Activated T-helper 17 cell treated with anti-CD3 and anti-CD28 coated beads, Interleukin-2, amount 50 U/mL, for 72 hours (primary cell): ENCODE measurements around the gene CIROP. TPM values are rescaled to one million over a fixed set of nuclear protein-coding genes. Genes with fewer than 3 reads are reported as not detected.

Experiments used
- ATAC-seq: fragments of 150-1000 bp; cut with Tn5 transposase; replicated peaks from 2 replicates; pipeline ENCODE4 v1.10.0; 2021; ENCODE audit warnings: mild to moderate bottlenecking, moderate library complexity
- H3K27ac Mint-ChIP-seq: one replicate; pipeline ENCODE4 v1.8.0; 2022; ENCODE audit warnings: mixed read lengths
- H3K27me3 Mint-ChIP-seq: one replicate; pipeline ENCODE4 v1.8.0; 2022; ENCODE audit warnings: mixed read lengths
- H3K36me3 Mint-ChIP-seq: one replicate; pipeline ENCODE4 v1.8.0; 2022; ENCODE audit warnings: low read depth, mild to moderate bottlenecking, mixed read lengths
- H3K4me1 Mint-ChIP-seq: one replicate; pipeline ENCODE4 v1.8.0; 2022; ENCODE audit warnings: mixed read lengths
- H3K4me3 Mint-ChIP-seq: one replicate; pipeline ENCODE4 v1.8.0; 2022; ENCODE audit warnings: mild to moderate bottlenecking, mixed read lengths
- H3K9me3 Mint-ChIP-seq: one replicate; pipeline ENCODE4 v1.8.0; 2022; ENCODE audit warnings: mixed read lengths
- total RNA-seq, 2 donors: library from RNA; stranded (reverse); gene quantifications; one replicate each; pipeline ENCODE4 v1.2.3, GENCODE V29; 2022

The CIROP gene
- total RNA-seq, 2 donors from 2014 or later = not detected

DNA sequence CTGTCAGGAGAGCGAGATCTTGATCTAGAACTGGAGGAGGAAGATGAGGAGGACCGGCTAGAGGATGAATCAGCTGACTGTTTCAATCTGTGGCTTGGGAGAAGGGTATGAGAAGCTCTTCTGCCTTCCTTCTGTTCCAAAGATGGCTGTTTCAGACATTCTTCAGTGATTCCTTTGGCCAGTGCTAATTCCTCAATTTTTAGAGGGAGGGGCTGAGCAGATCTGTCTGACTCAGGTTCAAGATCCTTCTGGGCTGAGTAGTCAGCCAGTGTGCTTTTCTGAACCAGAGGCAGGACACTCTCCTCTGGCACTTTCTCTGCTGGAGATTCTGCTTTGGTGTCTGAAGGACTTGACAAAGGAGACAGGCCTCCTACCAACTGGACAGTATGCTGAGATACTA, 25.1 kb downstream of the CIROP start:
- H3K27me3 Mint-ChIP-seq = no peaks in the 10 kb centered on the region
- peak overlapping the region; percentile 2 for H3K27ac Mint-ChIP-seq
- H3K9me3 Mint-ChIP-seq = no peaks in the 10 kb centered on the region
- no peaks in the 10 kb centered on the region for H3K4me1 Mint-ChIP-seq
- peaks cover 97% of the 10 kb centered on the region for H3K36me3 Mint-ChIP-seq
- ATAC-seq = no peak
- H3K4me3 Mint-ChIP-seq = no peak overlapping the region

DNA sequence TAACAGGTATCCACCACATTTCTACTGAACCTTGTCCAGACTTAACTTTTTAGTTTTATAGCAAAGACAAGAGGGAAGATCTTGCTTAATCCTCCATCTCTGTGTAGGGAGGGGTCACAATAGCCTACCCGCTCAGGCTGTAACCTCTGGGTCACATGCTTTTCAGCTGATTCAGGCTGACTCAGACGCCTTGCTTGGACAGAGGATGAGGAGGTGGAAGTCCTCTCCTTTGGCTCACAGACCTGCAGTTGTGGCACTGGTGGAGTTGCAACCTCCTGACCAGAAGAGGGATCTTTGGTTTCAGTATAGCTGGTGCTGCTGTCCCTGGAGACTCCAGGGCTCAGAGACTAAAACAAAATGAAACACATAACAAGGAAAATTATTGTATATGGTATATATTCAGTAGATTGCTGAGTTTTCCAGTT, 26.1 kb downstream of the CIROP start:
- peak; percentile 70 for ATAC-seq
- Mint-ChIP-seq H3K9me3 (no peaks in the 10 kb centered on the region), H3K27me3 (no peaks in the 10 kb centered on the region), H3K4me1 (no peaks in the 10 kb centered on the region), H3K27ac (peak overlapping the region; percentile 2), H3K4me3 (no peak overlapping the region), H3K36me3 (peaks cover 97% of the 10 kb centered on the region)

DNA sequence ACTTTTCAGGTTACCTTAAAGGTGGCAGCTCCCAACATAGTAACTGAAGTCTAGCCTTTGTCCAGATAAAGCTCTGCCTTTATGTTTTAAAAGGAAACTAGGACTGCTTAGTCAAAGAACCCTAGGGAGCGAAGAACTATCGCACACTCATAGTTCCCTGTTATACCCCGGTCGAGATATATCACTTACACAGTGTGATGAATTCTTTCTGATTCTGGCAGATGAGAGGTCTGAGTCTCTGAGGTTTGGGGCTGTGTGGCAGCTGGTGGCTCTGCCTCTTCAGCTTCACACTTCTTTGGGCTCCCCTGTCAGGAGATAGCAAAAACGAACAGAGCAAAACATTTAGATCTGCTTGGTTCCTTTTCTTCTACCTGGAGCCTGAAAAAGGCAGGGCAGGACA, 26.8 kb downstream of the CIROP start:
- ATAC-seq = no peak
- H3K4me3 Mint-ChIP-seq = no peak overlapping the region
- no peaks in the 10 kb centered on the region for H3K4me1 Mint-ChIP-seq
- H3K27me3 Mint-ChIP-seq = no peaks in the 10 kb centered on the region
- H3K27ac Mint-ChIP-seq = peak overlapping the region; percentile 8
- peaks cover 97% of the 10 kb centered on the region for H3K36me3 Mint-ChIP-seq
- H3K9me3 Mint-ChIP-seq = no peaks in the 10 kb centered on the region

DNA sequence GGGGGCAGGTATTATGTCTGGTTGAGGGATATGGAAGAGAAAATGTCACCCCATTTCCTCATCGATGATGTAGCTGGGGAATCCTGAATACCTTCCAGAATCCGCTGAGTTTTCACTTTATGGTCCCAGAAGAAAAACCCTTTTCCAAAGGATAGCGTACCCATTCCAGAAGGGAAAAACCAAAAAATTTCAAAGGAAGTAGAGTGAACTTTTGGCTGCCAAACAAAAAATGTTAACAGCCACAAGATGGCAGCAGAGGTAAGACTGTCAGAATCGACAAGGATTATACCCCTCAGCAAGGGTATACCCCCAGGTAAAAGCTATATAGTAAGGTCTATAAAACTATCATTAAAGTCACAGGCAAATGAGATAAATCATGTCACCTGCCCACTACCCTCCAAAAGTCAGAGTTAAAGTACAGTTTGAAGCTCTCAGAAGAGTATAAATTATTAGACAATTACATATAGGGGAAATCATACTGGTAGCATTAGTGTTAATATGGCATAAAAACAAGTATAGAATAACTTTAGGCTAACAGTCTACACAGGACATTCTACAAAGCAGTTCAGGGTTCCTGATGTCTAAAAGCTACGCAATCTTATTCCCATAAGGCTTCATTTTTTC, 27.9 kb downstream of the CIROP start:
- peaks cover 100% of the 10 kb centered on the region for H3K36me3 Mint-ChIP-seq
- peaks cover 4% of the 10 kb centered on the region for H3K4me1 Mint-ChIP-seq
- H3K27me3 Mint-ChIP-seq = no peaks in the 10 kb centered on the region
- peak overlapping the region; percentile 17 for H3K27ac Mint-ChIP-seq
- ATAC-seq = peak; percentile 45
- H3K9me3 Mint-ChIP-seq = no peaks in the 10 kb centered on the region
- no peak overlapping the region for H3K4me3 Mint-ChIP-seq

DNA sequence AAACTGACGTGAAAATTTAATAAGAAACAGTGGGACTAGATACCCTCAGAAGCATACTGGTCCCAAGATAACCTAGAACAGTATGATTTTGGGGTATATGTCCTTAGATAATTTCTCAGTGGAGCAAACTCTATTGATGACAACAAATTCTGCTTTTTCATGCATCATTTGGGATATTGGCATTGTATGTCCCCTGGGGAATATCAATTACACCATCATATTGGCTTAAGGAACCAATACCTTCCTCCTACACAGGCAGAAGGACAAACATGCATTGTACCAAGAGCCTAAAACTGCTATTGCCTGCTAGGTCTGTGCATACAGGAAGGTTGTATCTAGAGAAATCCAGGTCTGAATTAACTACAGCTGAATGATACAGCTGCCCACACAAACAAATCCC, 29.9 kb downstream of the CIROP start:
- Mint-ChIP-seq H3K27ac (no peak overlapping the region), H3K4me1 (peaks cover 18% of the 10 kb centered on the region), H3K4me3 (no peak overlapping the region), H3K9me3 (no peaks in the 10 kb centered on the region), H3K27me3 (no peaks in the 10 kb centered on the region), H3K36me3 (peaks cover 100% of the 10 kb centered on the region)
- no peak for ATAC-seq

DNA sequence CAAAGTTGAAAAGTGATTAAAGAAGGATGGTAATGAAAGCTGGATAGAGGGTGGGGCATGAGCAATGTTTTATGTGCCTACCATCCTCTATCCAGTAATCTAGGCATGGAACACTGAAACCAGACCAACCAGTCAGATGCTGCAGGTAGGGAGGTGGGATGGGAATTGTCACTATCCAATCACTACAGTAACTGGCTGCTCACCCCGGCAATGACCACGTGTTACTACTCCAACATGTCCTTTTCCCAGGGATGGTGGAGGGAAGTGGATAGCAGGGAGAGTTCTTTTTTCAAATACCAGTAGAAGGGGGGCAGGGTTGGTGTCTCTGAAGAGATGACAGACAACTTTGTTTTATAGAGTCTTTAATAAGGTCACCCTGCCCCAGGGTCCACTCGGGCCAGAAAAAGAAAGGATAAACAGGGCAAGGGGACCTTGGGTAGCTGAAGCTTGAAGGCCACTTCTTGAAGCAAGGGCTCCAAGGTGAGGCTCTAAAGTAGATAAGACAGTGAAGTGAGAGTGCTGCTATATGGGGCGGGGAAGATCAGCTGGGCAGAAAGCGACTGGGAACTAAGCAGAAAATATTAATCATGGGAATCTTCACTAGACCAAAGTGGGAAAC, 32.8 kb downstream of the CIROP start:
- peak overlapping the region; percentile 92 for H3K4me3 Mint-ChIP-seq
- no peaks in the 10 kb centered on the region for H3K27me3 Mint-ChIP-seq
- H3K9me3 Mint-ChIP-seq = no peaks in the 10 kb centered on the region
- H3K27ac Mint-ChIP-seq = peak overlapping the region; percentile 97
- ATAC-seq = peak; percentile 1
- peaks cover 27% of the 10 kb centered on the region for H3K4me1 Mint-ChIP-seq
- peaks cover 100% of the 10 kb centered on the region for H3K36me3 Mint-ChIP-seq

DNA sequence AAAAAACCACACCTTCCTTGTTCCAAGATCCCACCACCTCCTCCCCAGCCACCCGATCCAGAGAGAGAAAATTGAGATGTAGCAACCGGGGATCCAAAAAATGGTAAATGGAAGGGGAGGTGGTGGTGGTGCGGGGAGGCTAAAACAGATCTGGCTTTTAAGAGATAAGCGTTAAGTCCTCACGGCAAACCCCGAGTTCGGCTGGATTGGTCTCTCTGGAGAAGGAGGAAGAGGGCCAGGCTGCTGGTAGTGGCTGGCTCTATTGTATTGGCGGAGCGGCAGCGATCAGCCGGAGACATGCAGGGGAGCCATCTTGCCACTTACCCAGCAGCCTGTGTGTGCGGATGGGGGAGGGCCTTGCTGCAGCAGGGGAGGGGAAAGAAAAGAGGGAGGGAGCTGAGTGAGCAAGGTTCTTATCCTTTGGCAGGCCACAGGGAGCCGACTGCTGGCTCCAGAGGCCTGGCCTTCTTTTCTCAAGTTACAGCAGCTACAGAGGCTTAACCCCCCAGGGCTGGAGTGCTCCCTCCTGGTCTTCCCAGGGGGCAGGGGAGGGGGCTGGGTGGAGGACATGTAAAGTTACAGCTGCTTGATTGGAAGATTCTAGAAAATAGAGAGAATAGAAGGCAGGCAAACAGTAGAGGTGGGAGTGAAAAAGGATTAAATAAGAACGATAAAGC, 33.4 kb downstream of the CIROP start:
- H3K27ac Mint-ChIP-seq = peak overlapping the region; percentile 97
- peak overlapping the region; percentile 92 for H3K4me3 Mint-ChIP-seq
- no peaks in the 10 kb centered on the region for H3K9me3 Mint-ChIP-seq
- peaks cover 100% of the 10 kb centered on the region for H3K36me3 Mint-ChIP-seq
- H3K27me3 Mint-ChIP-seq = no peaks in the 10 kb centered on the region
- ATAC-seq = peak; percentile 98
- H3K4me1 Mint-ChIP-seq = peaks cover 27% of the 10 kb centered on the region

DNA sequence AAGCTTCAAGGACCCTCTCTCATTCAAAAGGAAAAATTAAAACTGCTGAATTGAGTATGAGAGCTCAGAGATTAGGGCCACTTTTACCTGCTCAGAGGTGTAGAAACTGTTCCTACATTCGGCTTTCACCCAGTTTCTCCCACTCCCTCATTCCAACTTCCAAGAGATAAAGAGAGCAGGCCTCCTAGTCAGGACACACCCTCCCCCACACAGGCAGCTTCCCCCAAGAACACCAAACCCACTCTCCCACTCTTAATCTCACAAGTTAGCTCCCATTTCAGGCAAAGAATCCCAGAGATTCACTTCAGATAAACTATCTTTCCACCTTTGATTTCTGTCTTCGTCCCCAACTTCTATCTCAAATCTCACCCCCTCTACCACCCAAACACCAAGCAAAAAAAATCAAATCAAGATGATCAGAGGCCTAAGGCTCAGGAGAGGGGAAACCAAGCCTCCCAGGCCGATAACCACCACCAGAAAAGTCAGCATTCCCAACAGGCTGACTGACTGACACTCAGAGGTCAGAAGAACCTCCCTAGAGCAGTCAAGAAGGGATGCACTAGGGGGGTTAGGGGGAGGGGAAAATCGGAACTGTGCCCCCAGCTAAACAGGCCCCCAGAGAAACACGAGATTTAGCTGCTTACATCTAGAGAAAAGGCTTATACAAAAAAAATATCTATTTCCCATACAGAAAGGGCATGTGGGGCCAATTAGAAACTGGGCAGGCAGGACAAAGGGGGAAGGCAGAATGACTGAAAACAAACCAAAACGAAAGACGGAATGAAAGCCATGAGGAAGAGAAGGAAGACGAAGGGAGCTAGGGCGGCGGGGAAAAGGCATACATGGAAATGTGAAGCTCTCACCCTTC, 34.3 kb downstream of the CIROP start:
- no peak for ATAC-seq
- peak overlapping the region; percentile 97 for H3K27ac Mint-ChIP-seq
- no peaks in the 10 kb centered on the region for H3K9me3 Mint-ChIP-seq
- peaks cover 32% of the 10 kb centered on the region for H3K4me1 Mint-ChIP-seq
- H3K27me3 Mint-ChIP-seq = no peaks in the 10 kb centered on the region
- peak overlapping the region; percentile 92 for H3K4me3 Mint-ChIP-seq
- peaks cover 100% of the 10 kb centered on the region for H3K36me3 Mint-ChIP-seq

DNA sequence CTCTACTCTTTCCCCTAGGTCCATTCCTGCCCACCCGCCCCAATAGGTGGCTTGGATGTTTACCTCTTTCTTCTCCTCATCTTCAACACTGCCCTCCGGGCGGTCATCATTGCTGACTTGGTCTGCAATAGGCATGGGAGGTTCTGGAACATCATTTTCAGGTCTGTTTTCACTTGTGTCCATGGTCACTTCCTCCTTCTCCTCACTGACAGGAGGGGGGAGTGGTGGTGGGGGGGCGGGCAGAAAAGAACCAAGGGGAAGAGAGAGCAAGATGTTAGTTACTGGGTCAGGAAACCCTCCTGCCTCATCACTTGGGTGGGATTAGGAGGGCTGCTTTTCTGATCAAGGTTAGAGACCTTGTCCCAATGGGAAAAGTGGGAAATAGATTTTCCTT, 35.4 kb downstream of the CIROP start:
- no peaks in the 10 kb centered on the region for H3K27me3 Mint-ChIP-seq
- H3K27ac Mint-ChIP-seq = no peak overlapping the region
- ATAC-seq = no peak
- H3K4me1 Mint-ChIP-seq = peaks cover 32% of the 10 kb centered on the region
- H3K4me3 Mint-ChIP-seq = peak overlapping the region; percentile 92
- H3K9me3 Mint-ChIP-seq = no peaks in the 10 kb centered on the region
- peaks cover 100% of the 10 kb centered on the region for H3K36me3 Mint-ChIP-seq

DNA sequence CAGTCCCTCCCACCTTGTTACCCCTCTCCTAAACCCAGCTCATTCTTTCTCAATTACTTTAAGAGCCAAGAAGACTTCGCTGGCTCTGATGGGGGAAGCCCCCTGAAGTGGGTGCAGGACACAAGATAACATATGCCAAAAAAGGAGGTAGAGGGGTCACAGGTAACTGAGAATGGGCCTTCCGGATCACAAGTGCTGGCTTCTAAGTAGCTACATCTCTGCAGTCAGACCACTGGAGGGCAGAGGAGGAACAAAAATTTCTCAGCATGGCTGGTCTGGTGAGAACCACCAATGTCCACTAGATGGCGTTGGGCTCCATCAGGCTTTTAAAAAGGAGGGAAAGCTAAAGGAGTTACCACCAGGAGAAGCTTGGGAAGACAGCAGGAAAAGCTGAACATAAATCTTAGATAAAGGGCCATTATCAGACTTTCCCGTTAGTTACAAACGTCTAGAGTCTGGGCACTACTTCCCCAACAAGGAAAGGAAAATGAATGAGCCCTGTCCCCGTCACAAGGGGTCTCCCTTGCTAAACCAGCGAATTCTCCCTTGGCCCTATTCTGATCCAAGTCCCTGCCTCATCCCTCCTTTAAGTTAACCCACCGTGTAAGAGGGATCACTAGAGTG, 35.9 kb downstream of the CIROP start:
- Mint-ChIP-seq H3K4me3 (peak overlapping the region; percentile 92), H3K9me3 (no peaks in the 10 kb centered on the region), H3K4me1 (peaks cover 32% of the 10 kb centered on the region), H3K36me3 (peaks cover 100% of the 10 kb centered on the region), H3K27ac (peak overlapping the region; percentile 75), H3K27me3 (no peaks in the 10 kb centered on the region)
- ATAC-seq = peak; percentile 75

DNA sequence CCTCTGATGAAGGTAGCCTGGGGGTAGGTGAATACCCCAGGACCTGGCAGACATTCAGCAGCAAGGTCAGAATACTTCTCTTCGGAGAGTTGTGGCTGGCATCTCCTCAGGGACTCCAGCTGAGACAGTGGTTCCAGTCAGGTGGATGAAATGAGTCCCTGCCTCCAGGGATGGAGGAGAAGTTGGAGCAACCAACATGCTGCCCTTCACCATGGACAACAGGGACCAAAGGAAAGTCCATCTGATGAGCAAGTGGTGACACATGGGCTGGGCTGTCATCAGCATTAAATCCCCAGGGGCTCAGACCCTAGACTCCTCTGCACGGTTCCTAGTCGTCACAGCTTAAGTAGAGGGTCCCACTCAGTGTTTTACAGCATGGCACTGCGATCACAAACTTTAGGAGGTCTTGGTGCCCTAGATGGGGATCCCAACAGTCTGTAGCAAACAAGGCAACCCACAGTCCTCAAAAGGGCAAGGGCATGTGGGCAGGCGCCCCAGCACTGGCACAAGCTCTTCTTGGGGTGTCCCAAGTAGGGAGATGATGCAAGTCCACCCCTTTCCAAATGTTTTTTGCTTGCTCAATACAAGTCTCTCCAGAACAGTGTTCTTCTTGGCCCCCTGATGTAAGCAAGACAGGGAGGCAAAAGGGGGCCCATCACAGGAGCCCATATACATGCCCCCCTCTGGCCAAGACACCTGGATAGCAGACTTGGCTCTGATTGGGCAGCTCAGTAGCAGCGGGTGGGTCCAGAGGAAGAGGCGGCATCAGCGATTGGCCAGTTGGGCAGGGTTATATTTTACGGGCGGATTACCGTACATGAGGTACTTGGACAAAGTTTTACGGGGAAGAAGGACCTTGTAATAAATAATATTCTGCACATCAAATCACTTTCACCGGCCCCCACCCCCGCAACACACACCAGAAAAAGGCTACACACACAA, 36.7 kb downstream of the CIROP start:
- H3K4me1 Mint-ChIP-seq = peaks cover 32% of the 10 kb centered on the region
- H3K27ac Mint-ChIP-seq = peak overlapping the region; percentile 75
- no peak for ATAC-seq
- H3K36me3 Mint-ChIP-seq = peaks cover 100% of the 10 kb centered on the region
- H3K27me3 Mint-ChIP-seq = no peaks in the 10 kb centered on the region
- H3K9me3 Mint-ChIP-seq = no peaks in the 10 kb centered on the region
- H3K4me3 Mint-ChIP-seq = peak overlapping the region; percentile 92

DNA sequence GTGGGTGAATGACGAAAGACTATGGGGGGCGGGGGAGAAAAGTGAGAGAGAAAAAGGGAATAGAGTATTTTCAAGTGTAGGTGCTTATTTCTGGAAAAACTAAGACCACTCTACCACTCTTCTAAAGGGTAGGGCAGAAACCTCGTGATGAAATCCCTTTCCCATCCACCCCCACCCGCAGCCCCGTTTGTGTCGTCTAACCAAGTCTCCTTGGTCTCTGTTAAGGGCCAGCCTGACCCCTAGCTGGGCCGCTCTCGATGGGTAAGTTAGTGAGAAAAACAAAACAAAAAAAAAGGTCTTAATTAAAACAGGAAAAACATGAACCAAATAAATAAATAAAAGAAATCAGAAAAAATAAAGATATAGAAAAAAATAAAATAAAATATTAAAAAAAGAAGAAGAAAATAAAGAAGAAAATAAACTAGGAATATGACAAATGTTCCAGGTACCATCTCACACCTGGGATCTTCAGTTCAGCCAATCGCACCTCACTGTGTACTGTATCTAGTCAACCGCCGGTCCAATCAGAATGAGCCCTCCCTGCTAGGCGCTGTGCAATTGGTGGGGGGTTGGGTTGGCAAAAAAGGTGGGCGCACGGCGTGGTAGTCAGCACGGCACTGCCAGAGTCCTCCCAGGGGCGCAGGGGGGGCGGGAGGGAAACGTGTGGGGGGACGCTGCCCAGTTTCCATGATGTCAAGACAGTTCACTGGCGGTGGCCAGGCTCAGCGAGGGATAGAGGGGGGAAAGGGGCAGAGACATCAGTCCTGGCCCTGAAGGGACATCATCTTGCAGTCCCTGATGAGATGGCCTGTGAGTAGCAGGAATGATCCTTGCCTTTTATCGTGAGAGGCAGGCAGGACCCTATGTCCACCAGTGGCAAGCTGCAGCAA, 37.7 kb downstream of the CIROP start:
- no peaks in the 10 kb centered on the region for H3K27me3 Mint-ChIP-seq
- ATAC-seq = no peak
- H3K36me3 Mint-ChIP-seq = peaks cover 100% of the 10 kb centered on the region
- no peak overlapping the region for H3K4me3 Mint-ChIP-seq
- no peaks in the 10 kb centered on the region for H3K9me3 Mint-ChIP-seq
- no peak overlapping the region for H3K27ac Mint-ChIP-seq
- H3K4me1 Mint-ChIP-seq = peaks cover 30% of the 10 kb centered on the region
